ENCODE results near the gene SCRN2.

SCRN2 gene

GRCh38 chr17:47819475-47819874 lies 21.6 kb downstream of the SCRN2 start:
- no peak for DNase-seq

GRCh38 chr17:47818002-47818695 lies 22.9 kb downstream of the SCRN2 start:
- no peak for DNase-seq

DNA sequence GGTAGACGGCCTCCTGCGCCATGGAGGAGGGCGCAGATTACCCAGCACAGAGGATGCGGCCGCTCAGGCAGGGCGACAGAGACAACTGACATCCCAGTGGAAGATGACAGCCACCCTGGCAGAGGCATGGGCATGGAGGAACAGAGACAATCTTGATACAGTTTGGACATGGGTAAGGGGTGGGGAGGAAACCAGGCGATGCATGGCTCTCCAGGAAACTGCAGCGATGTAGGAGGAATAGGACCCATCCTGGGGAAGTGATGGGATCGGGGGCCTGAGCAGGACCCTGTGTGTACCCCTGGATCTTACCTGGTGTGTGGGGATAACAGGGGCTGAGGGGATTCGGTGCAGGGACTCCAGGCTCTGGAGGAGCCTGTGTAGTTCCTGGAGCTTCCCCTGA lies 24.1 kb downstream of the SCRN2 start:
- DNase-seq = no peak

GRCh38 chr17:47816111-47816735 lies 24.9 kb downstream of the SCRN2 start:
- DNase-seq = no peak

- DNase-seq = no peak
Observed at GRCh38 chr17:47815106-47815918, 25.8 kb downstream of the SCRN2 start.

- DNase-seq = no peak
Observed at GRCh38 chr17:47813512-47814031, 27.5 kb downstream of the SCRN2 start.

DNA sequence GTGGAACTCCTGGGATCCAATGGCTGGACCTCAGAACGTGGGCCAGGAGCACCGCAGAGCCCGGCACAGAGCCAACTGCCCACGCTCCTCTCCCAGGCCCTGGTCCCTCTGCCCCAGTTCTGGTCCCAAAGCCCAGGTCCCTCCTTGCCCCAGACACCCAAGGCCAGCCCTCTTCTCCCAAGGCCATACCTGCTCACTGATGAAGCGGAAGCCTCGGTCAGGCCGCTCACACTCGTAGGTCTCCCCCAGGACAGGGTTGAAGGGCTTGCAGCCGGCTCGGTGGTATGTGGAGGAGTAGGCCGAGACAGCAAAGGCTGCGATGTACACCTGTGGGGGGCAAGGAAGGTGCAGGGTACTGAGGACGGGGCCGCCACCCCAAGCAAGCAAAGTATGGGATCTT lies 28.0 kb downstream of the SCRN2 start:
- DNase-seq = no peak

- DNase-seq = no peak
Observed at GRCh38 chr17:47812146-47812920, 28.7 kb downstream of the SCRN2 start.

DNA sequence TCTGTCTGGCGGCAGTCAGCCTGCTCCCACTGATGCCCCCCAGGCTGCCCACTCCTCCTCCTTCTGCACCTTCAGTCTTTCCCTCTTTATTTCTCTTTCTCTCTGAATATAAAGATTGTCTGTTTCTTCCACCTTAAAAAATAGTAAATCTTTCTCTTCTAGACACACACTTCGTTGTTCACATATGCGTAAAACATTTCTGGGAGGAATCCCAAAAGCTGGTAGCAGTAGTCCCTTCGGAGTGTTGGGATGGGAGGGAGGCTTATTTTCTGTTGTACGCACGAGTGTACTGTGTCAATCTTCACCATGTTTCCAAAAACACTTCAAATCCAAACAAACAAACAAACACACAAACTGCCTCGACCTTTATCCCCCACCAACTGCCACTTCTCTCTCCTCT lies 29.4 kb downstream of the SCRN2 start:
- no peak for DNase-seq

GRCh38 chr17:47810901-47811635 lies 30.0 kb downstream of the SCRN2 start:
- no peak for DNase-seq

DNA sequence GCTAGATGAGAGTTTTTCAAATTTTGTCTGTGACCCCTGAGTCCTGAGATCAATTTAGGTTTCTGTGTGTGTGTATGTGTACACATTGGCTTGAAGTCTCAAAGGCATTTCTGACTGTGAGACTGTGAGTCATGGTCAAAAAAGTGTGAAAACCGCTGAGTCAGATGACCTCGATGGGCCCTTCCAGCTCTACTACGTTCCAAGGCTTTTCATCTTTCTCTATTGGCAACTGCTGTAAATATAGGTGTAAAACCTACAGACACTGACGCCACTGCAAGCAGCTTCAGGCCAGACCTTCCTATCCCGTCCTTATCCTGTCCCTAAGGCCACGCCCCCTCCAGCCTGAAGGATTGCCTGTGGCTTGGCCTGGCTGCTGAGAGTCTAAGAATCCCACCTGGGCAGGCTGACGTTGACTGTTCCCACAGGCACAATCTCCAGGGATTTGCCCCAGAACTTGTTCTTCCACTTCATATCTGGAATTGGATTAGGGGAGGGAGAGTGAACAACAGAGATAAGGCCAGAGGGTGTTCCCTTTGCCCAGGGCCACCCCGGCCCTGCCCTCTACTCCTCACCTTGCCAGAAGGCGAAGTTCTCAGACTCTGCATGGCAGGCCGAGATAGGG lies 30.8 kb downstream of the SCRN2 start:
- DNase-seq = no peak

GRCh38 chr17:47808830-47809480 lies 32.1 kb downstream of the SCRN2 start:
- DNase-seq = no peak

DNA sequence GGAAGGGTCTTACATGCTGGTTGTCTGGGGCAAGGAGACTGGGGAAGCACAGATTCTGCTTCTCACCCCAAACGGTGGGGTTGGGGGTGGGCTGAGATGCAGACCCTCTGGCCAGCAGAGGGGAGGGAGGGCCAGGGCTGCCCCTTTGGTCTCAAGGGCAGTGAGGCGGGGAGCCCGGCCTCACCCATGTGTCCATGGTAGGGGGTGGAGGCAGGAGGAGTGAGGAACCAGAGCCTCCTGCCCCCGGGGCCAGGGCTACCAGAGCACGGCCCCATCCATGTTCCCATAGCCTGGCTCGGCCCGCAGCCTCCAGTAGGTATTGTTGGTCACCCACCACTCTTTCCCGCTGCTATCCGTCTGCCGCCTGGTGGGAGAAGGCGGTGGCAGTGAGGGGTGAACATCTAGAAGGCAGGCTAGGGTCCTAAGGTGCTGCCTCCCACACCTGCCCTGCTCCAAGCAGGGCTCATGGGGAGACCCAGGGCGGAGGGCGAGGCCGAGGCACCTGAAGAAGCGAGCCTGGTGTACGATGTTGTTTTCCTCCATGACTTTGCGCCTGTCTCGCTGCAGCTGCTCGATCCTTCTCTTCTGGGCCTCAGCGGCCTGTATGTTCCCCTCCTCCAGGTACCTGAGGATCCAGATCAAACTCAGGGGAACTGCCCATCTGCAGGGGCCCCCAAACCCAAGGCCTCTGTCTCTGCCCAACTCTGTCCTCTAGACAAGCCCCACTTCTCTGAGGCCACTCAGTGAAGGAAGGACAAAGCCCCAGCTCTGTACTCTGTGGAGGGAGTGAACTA lies 32.8 kb downstream of the SCRN2 start:
- no peak for DNase-seq

GRCh38 chr17:47807421-47807820 lies 33.7 kb downstream of the SCRN2 start:
- no peak for DNase-seq

- no peak for DNase-seq
Observed at GRCh38 chr17:47806913-47807255, 34.2 kb downstream of the SCRN2 start.

- no peak for DNase-seq
Observed at GRCh38 chr17:47806026-47806912, 34.8 kb downstream of the SCRN2 start.

GRCh38 chr17:47804461-47804860 lies 36.6 kb downstream of the SCRN2 start:
- DNase-seq = no peak

DNA sequence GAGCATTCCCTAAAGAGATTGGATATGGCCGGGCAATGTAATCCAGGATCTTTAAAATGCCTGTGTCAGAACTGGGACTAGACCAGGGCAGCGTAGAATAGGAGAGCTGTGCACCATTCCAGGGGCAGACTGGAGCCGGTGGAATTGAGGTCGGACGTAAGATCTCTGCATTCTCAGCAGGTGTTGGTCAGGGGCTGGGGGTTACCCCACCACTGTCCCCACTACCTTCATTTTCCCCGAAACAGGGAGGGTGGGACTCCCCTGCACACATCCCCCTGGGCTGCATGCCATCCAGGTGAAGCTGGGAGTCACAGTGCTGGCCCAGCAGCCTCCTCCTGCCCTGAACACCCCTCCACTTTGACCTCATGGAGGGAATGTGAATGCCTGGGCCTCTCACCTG lies 37.3 kb downstream of the SCRN2 start:
- DNase-seq = no peak

- DNase-seq = no peak
Observed at GRCh38 chr17:47803201-47803600, 37.9 kb downstream of the SCRN2 start.
